PFSK-1 (cell line): ENCODE data around the gene OST4.

ENCODE experiments used
- POLR2AphosphoS5 ChIP-seq: IDR thresholded peaks from 2 replicates; pipeline ENCODE4 v1.6.1; 2012; ENCODE audit warnings: low read depth, mild to moderate bottlenecking, control low read depth, low read length, moderate library complexity
- REST ChIP-seq, 2 experiments: IDR thresholded peaks; 2 replicates each; pipeline versions ENCODE4 v1.6.1 to v1.8.0; 2011 to 2012; ENCODE audit warnings: low read depth in 2 of 2, low read length in 2 of 2, control low read depth in 1 of 2, inconsistent platforms in 1 of 2, mild to moderate bottlenecking in 1 of 2, moderate library complexity in 1 of 2; ENCODE audit not compliant: insufficient read depth in 1 of 2
- TAF1 ChIP-seq: IDR thresholded peaks from 2 replicates; pipeline ENCODE4 v1.6.1; 2012; ENCODE audit warnings: low read length, control low read depth, borderline replicate concordance; ENCODE audit not compliant: insufficient read depth

GRCh38 chr2:27053776-27054175 lies 17.7 kb downstream of the OST4 start:
- no peak for TF ChIP-seq POLR2AphosphoS5
- no peak for TF ChIP-seq REST (IDR thresholded peaks at IDR 0.05; ENCODE audit: insufficient read depth in 1 of 2, low read depth in 2 of 2, low read length in 2 of 2)
- TF ChIP-seq TAF1: no peak
